OCI-LY1 (cell line): ENCODE data around the gene DEPP1.
A peak's percentile ranks its signal among the peaks of the same experiment; 100 is the strongest.

Experiments
- H2AFZ ChIP-seq: fragments of 200-600 bp; sonication (generic), shearing (Covaris generic); 2 replicates; pipeline ENCODE4 v1.6.0; 2014; ENCODE audit warnings: antibody characterized with exemption, mild to moderate bottlenecking, low read length
- H3F3A ChIP-seq: fragments of 200-600 bp; sonication (generic), shearing (Covaris generic); 2 replicates; pipeline ENCODE4 v1.6.0; 2014; ENCODE audit warnings: mild to moderate bottlenecking, antibody characterized with exemption, low read length, moderate library complexity; ENCODE audit not compliant: insufficient read depth
- H3K27ac ChIP-seq: fragments of 200-600 bp; sonication (generic); 2 replicates; pipeline ENCODE4 v1.5.1; 2014; ENCODE audit warnings: low read length, mixed run types, mild to moderate bottlenecking, low read depth; ENCODE audit not compliant: poor library complexity, severe bottlenecking
- H3K27me3 ChIP-seq: fragments of 200-600 bp; sonication (generic); 2 replicates; pipeline ENCODE4 v1.6.0; 2014; ENCODE audit warnings: antibody characterized with exemption, mild to moderate bottlenecking, low read length, moderate library complexity; ENCODE audit not compliant: insufficient read depth
- H3K36me3 ChIP-seq: fragments of 200-600 bp; sonication (generic); 2 replicates; pipeline ENCODE4 v1.6.1; 2014; ENCODE audit warnings: mild to moderate bottlenecking, antibody characterized with exemption, low read length, moderate library complexity, mixed read lengths; ENCODE audit not compliant: insufficient read depth
- H3K4me1 ChIP-seq: fragments of 200-600 bp; sonication (generic); 2 replicates; pipeline ENCODE4 v1.5.1; 2014; ENCODE audit warnings: mild to moderate bottlenecking, low read length, moderate library complexity; ENCODE audit not compliant: insufficient read depth, severe bottlenecking
- H3K4me2 ChIP-seq: fragments of 200-600 bp; sonication (generic), shearing (Covaris generic); 2 replicates; pipeline ENCODE4 v1.6.1; 2014; ENCODE audit warnings: low read length
- H3K4me3 ChIP-seq: fragments of 200-600 bp; sonication (generic); 2 replicates; pipeline ENCODE4 v1.5.1; 2014; ENCODE audit warnings: low read length, low read depth, mild to moderate bottlenecking, mixed read lengths; ENCODE audit not compliant: poor library complexity, severe bottlenecking
- H3K79me2 ChIP-seq: fragments of 200-600 bp; shearing (Covaris generic); 2 replicates; pipeline ENCODE4 v1.6.1; 2016; ENCODE audit warnings: mixed run types, low read length, mixed read lengths; ENCODE audit not compliant: insufficient read depth
- H3K9ac ChIP-seq: fragments of 200-600 bp; sonication (generic), shearing (Covaris generic); 2 replicates; pipeline ENCODE4 v1.6.1; 2014; ENCODE audit warnings: mild to moderate bottlenecking, low read length, mixed read lengths
- H3K9me2 ChIP-seq: fragments of 200-600 bp; sonication (generic), shearing (Covaris generic); 2 replicates; pipeline ENCODE4 v1.6.1; 2014; ENCODE audit warnings: low read depth, mild to moderate bottlenecking, low read length, mixed read lengths
- H3K9me3 ChIP-seq: fragments of 200-600 bp; shearing (Covaris generic); 2 replicates; pipeline ENCODE4 v1.6.1; 2014; ENCODE audit warnings: low read length, mixed read lengths
- H4K20me1 ChIP-seq: fragments of 200-600 bp; sonication (generic), shearing (Covaris generic); 2 replicates; pipeline ENCODE4 v1.6.0; 2016; ENCODE audit warnings: mild to moderate bottlenecking, low read length; ENCODE audit not compliant: insufficient read depth
- CTCF ChIP-seq: fragments of 200-600 bp; sonication (generic), shearing (Covaris generic); IDR thresholded peaks from 2 replicates; pipeline ENCODE4 v1.5.1; 2017; ENCODE audit warnings: mild to moderate bottlenecking, antibody characterized with exemption, low read length, moderate library complexity, mixed read lengths
- EZH2 ChIP-seq: fragments of 200-600 bp; sonication (generic), shearing (Covaris generic); IDR thresholded peaks from 2 replicates; pipeline ENCODE4 v1.8.0; 2017; ENCODE audit warnings: borderline replicate concordance, mixed run types, mild to moderate bottlenecking, antibody characterized with exemption, low read length, moderate library complexity, mixed read lengths

The DEPP1 gene

DNA sequence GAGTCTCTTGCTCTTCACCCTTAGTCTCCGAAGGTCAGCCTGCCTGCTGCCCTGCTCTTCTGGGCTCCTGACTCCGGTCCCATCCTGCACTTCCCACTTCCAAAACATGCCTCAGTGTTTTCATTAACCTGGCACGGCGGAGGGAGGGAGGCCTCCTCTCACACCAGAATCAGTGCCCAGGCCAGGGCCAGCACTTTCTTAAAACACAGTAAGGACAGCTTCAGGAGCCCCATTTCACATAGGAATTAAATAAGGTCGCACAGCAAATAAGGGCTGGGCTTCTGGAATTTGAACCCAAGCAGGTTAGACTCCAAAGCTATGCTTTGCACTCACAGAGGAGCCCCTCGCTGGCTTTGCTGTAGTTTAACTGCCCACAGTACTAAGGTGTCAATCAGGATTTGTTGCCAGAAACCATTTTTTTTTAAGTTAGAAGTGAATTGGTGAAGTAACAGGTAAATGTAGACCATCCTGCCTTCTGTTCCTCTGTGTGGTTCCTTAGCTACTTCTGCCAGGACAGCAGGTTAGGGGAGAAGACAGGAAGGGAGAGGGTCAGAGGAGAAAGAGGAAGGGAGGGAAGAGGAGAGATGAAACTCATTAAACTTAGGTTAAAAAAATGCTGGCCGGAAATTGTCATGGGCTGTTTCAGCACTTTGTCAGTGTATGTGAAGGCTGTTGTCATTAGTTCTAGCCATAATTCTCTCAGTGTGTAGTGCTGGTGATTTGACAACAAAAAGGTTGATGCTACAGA is 18.0 kb downstream of the DEPP1 start:
- Histone ChIP-seq H3K4me1 (peaks cover 13% of the 10 kb centered on the region), H3K79me2 (no peaks in the 10 kb centered on the region), H3K27me3 (no peaks in the 10 kb centered on the region), H3K36me3 (no peaks in the 10 kb centered on the region; the same call in 1 of the 2 replicates), H4K20me1 (no peaks in the 10 kb centered on the region), H3K4me3 (no peak overlapping the region), H3K9me3 (no peaks in the 10 kb centered on the region), H3K9ac (no peak overlapping the region), H3K4me2 (no peak overlapping the region), H2AFZ (no peak overlapping the region), H3F3A (no peaks in the 10 kb centered on the region), H3K9me2 (no peaks in the 10 kb centered on the region), H3K27ac (no peak overlapping the region)
- no peak for TF ChIP-seq EZH2
- no peak for TF ChIP-seq CTCF

GRCh38 chr10:44960088-44960460 is 18.5 kb downstream of the DEPP1 start:
- no peak overlapping the region for H3K27ac ChIP-seq
- no peak overlapping the region for H3K9ac ChIP-seq

GRCh38 chr10:44959247-44960087 is 19.1 kb downstream of the DEPP1 start, which contains the start of gene RASSF4:
RASSF4 (plus strand) TSS chr10:44959802; CDS start chr10:44970203, 10,401 bp downstream.
- peak within 1 kb of the TSS; percentile 77 for H3K4me2 ChIP-seq
- no peaks in the 10 kb centered on the region for H4K20me1 ChIP-seq
- no peaks in the 10 kb centered on the region for H3K9me2 ChIP-seq
- H3K36me3 ChIP-seq, result no peaks in the 10 kb centered on the region; the same call in 1 of the 2 replicates
- peak within 1 kb of the TSS; percentile 49 for H2AFZ ChIP-seq
- H3F3A ChIP-seq, result no peaks in the 10 kb centered on the region
- H3K27me3 ChIP-seq, result no peaks in the 10 kb centered on the region
- H3K4me1 ChIP-seq, result peaks cover 13% of the 10 kb centered on the region
- peak within 1 kb of the TSS; percentile 69 for H3K9ac ChIP-seq
- no peak within 1 kb of the TSS for H3K27ac ChIP-seq
- TF ChIP-seq CTCF, result no peak
- TF ChIP-seq EZH2, result no peak
- H3K9me3 ChIP-seq, result no peaks in the 10 kb centered on the region
- H3K79me2 ChIP-seq, result no peaks in the 10 kb centered on the region
- peak within 1 kb of the TSS; percentile 68 for H3K4me3 ChIP-seq

More at GRCh38 chr10:44960088-44960460, 18.5 kb downstream of the DEPP1 start:
- H3K4me1 ChIP-seq, result peaks cover 13% of the 10 kb centered on the region
- no peaks in the 10 kb centered on the region for H3K27me3 ChIP-seq
- no peaks in the 10 kb centered on the region for H3K79me2 ChIP-seq
- TF ChIP-seq EZH2, result no peak
- TF ChIP-seq CTCF, result no peak
- no peaks in the 10 kb centered on the region for H3F3A ChIP-seq
- no peaks in the 10 kb centered on the region for H3K9me3 ChIP-seq
- no peaks in the 10 kb centered on the region for H4K20me1 ChIP-seq
- no peak overlapping the region for H2AFZ ChIP-seq
- peak overlapping the region; percentile 68 for H3K4me3 ChIP-seq
- peak overlapping the region; percentile 64 for H3K4me2 ChIP-seq
- H3K9me2 ChIP-seq, result no peaks in the 10 kb centered on the region
- no peaks in the 10 kb centered on the region; the same call in 1 of the 2 replicates for H3K36me3 ChIP-seq
